Keratinocyte (primary cell): ENCODE measurements around the gene PPT2. TPM values are rescaled to one million over a fixed set of nuclear protein-coding genes. Genes with fewer than 3 reads are reported as not detected.

Experiments
- DNase-seq: peaks from one replicate; pipeline ENCODE4 v3.0.0-alpha.2; 2011; ENCODE audit warnings: low read depth, missing footprints, low spot score
- FAIRE-seq: peaks from 2 replicates; lab custom pipeline; 2011; peaks lifted over from hg19 to GRCh38; lab: Jason Lieb, UNC
- H2AFZ ChIP-seq: 2 replicates; pipeline ENCODE4 v1.6.0; 2012; ENCODE audit warnings: low read length, control low read depth, inconsistent platforms; ENCODE audit not compliant: control insufficient read depth
- H3K27ac ChIP-seq: 2 replicates; pipeline ENCODE4 v1.5.1; 2011; ENCODE audit warnings: low read length; ENCODE audit not compliant: control insufficient read depth, insufficient read depth
- H3K27me3 ChIP-seq: 3 replicates; pipeline ENCODE4 v1.6.0; 2011; ENCODE audit warnings: low read length; ENCODE audit not compliant: control insufficient read depth, insufficient read depth; ENCODE audit errors: extremely low read depth
- H3K36me3 ChIP-seq, 2 experiments: 2 replicates in 1 of 2; 3 replicates in 1 of 2; pipeline ENCODE4 v1.5.1; 2011; ENCODE audit warnings: low read length in 2 of 2, mild to moderate bottlenecking in 1 of 2; ENCODE audit not compliant: control insufficient read depth in 2 of 2, insufficient read depth in 2 of 2; ENCODE audit errors: extremely low read depth in 1 of 2
- H3K4me1 ChIP-seq: 3 replicates; pipeline ENCODE4 v1.5.1; 2011; ENCODE audit warnings: low read length; ENCODE audit not compliant: control insufficient read depth, insufficient read depth; ENCODE audit errors: extremely low read depth
- H3K4me2 ChIP-seq: 3 replicates; pipeline ENCODE4 v1.6.0; 2011; ENCODE audit warnings: low read depth, low read length; ENCODE audit not compliant: control insufficient read depth, insufficient read depth; ENCODE audit errors: extremely low read depth
- H3K4me3 ChIP-seq, 3 experiments: fragments of 200-600 bp in 1 of 3; sonication (generic) in 1 of 3; 2 replicates in 2 of 3; 3 replicates in 1 of 3; pipeline ENCODE4 v1.5.1; 2011 to 2016; ENCODE audit warnings: low read length in 3 of 3, mild to moderate bottlenecking in 3 of 3, control low read depth in 2 of 3, inconsistent platforms in 1 of 3, low read depth in 1 of 3, mixed read lengths in 1 of 3, mixed run types in 1 of 3, moderate library complexity in 1 of 3; ENCODE audit not compliant: control insufficient read depth in 2 of 3, insufficient read depth in 2 of 3; ENCODE audit errors: extremely low read depth in 1 of 3
- H3K79me2 ChIP-seq: 2 replicates; pipeline ENCODE4 v1.6.0; 2012; ENCODE audit warnings: low read length; ENCODE audit not compliant: control insufficient read depth, insufficient read depth
- H3K9ac ChIP-seq: 3 replicates; pipeline ENCODE4 v1.6.0; 2011; ENCODE audit warnings: low read length; ENCODE audit not compliant: control insufficient read depth, insufficient read depth; ENCODE audit errors: extremely low read depth
- H3K9me1 ChIP-seq: 3 replicates; pipeline ENCODE4 v1.6.0; 2011; ENCODE audit warnings: low read length; ENCODE audit not compliant: control insufficient read depth, insufficient read depth; ENCODE audit errors: extremely low read depth
- H3K9me3 ChIP-seq: 2 replicates; pipeline ENCODE4 v1.5.1; 2012; ENCODE audit warnings: low read depth, low read length; ENCODE audit not compliant: control insufficient read depth
- H4K20me1 ChIP-seq: 3 replicates; pipeline ENCODE4 v1.6.0; 2011; ENCODE audit warnings: low read length; ENCODE audit not compliant: control insufficient read depth, insufficient read depth; ENCODE audit errors: extremely low read depth
- CTCF ChIP-seq, 3 experiments: IDR thresholded peaks in 1 of 3; conservative IDR thresholded peaks in 1 of 3; optimal IDR thresholded peaks in 1 of 3; 2 replicates in 2 of 3; 3 replicates in 1 of 3; pipeline versions ENCODE3 to v1.5.1; 2011; ENCODE audit warnings: low read length in 3 of 3, mild to moderate bottlenecking in 3 of 3, moderate library complexity in 2 of 3, control low read depth in 1 of 3, inconsistent platforms in 1 of 3; ENCODE audit not compliant: insufficient read depth in 2 of 3; ENCODE audit errors: extremely low read depth in 1 of 3
- EZH2 ChIP-seq: IDR thresholded peaks from one replicate; pipeline ENCODE4 v1.6.1; 2012; ENCODE audit warnings: inconsistent platforms, mild to moderate bottlenecking, low read length, moderate library complexity
- dilution Hi-C: fragments of 300-500 bp; cut with MboI; formaldehyde crosslinking; loops from one replicate; pipeline ENCODE4 v1.7.0; 2020; ENCODE audit warnings: low sequenced_read_pairs; ENCODE audit not compliant: extremely low pct_ligation_motif_present
- polyA plus RNA-seq, 5 experiments: library from polyadenylated mRNA; depleted of rRNA in 3 of 5; stranded (reverse) in 3 of 5; stranded (forward) in 1 of 5; unstranded in 1 of 5; fragments of >200 nt; gene quantifications; 1 replicate in 1 of 5; 2 replicates in 3 of 5; 3 replicates in 1 of 5; pipeline versions ENCODE4 v1.2.1 to v1.2.3, GENCODE V29; 2011 to 2012; ENCODE audit warnings: missing spikeins in 2 of 5, low read depth in 1 of 5, low replicate concordance in 1 of 5

The PPT2 gene
- polyA plus RNA-seq, 1 donor (not counting 4 experiments of a cell fraction or from before 2014, with no cell fraction given), result 15.0 TPM

- Histone ChIP-seq H3K9ac (peak within 1 kb of the TSS; percentile 98), H3K36me3 (peaks cover 3 to 4% of the 10 kb centered on the region in 2 experiments), H4K20me1 (no peaks in the 10 kb centered on the region), H3K79me2 (peaks cover 18% of the 10 kb centered on the region), H3K27ac (peak within 1 kb of the TSS; percentile 94), H3K4me3 (peak within 1 kb of the TSS; percentile 95 to 100 (median 99)), H2AFZ (peak within 1 kb of the TSS; percentile 98), H3K27me3 (no peaks in the 10 kb centered on the region), H3K9me3 (no peaks in the 10 kb centered on the region), H3K4me2 (peak within 1 kb of the TSS; percentile 81), H3K9me1 (no peaks in the 10 kb centered on the region), H3K4me1 (peaks cover 23% of the 10 kb centered on the region)
- DNase-seq, result peak; percentile 97
- dilution Hi-C loops, result no loop called here
- peak; percentile 55 for FAIRE-seq
- TF ChIP-seq CTCF (optimal IDR thresholded peaks at IDR 0.05 in 1 of 3, IDR thresholded peaks at IDR 0.05 in 1 of 3, conservative IDR thresholded peaks at IDR 0.05 in 1 of 3; ENCODE audit: extremely low read depth in 1 of 3, insufficient read depth in 2 of 3, low read length in 3 of 3) (no peak), EZH2 (no peak)
These were observed 26.0 kb upstream of the PPT2 start, which contains the start of gene ATF6B for GRCh38 chr6:32127717-32128592. Gene ATF6B (minus strand): TSS chr6:32128246. CDS start chr6:32128207, 39 bp downstream.

- no peaks in the 10 kb centered on the region for H3K9me1 ChIP-seq
- H3K79me2 ChIP-seq, result peaks cover 18% of the 10 kb centered on the region
- H3K4me1 ChIP-seq, result peaks cover 23% of the 10 kb centered on the region
- H3K9me3 ChIP-seq, result no peaks in the 10 kb centered on the region
- H3K36me3 ChIP-seq, result peaks cover 3 to 4% of the 10 kb centered on the region in 2 experiments
- peak overlapping the region; percentile 58 for H3K27ac ChIP-seq
- DNase-seq (no peak), FAIRE-seq (no peak)
- H3K27me3 ChIP-seq, result no peaks in the 10 kb centered on the region
- no peak overlapping the region for H2AFZ ChIP-seq
- peak overlapping the region; percentile 76 for H3K4me2 ChIP-seq
- H3K9ac ChIP-seq, result peak overlapping the region; percentile 75
- H3K4me3 ChIP-seq, result peak overlapping the region; percentile 60 to 89 (median 78)
- no peaks in the 10 kb centered on the region for H4K20me1 ChIP-seq
- TF ChIP-seq EZH2 (no peak), CTCF (optimal IDR thresholded peaks at IDR 0.05 in 1 of 3, IDR thresholded peaks at IDR 0.05 in 1 of 3, conservative IDR thresholded peaks at IDR 0.05 in 1 of 3; ENCODE audit: extremely low read depth in 1 of 3, insufficient read depth in 2 of 3, low read length in 3 of 3) (no peak)
- dilution Hi-C loops, result no loop called here
These were observed 25.1 kb upstream of the PPT2 start for GRCh38 chr6:32128751-32129296.
